ENCODE data around the gene PALD1.
"Not testable (repeated sequence)": the region's sequence is repeated elsewhere in the genome, so short reads cannot be mapped to it uniquely, and the experiment has no call there.

Gene PALD1

GRCh38 chr10:70607936-70608335, 129.4 kb downstream of the PALD1 start:
- DNase-seq (ENCODE audit: low read depth), result no peak

DNA sequence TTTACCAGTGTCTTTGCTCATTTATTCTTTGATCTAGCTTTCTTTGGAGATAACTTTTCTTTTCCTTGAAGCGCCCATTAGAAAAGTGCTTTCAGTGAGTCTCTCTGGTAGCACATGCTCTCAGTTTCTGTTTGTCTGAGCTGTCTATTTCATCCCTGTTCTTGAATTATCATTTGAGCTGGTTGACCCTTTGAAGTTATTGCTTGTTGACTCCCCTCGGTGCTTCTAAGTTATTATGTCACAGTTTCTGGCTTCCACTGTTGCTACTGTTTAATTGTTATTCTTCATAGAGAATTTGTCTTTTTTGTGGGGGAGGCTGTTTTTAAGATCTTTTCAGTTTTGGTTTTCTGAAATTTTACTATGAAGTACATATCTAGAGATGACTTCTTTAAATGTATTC, 135.4 kb downstream of the PALD1 start:
- no peak for DNase-seq (ENCODE audit: low read depth)

GRCh38 chr10:70614364-70614763, 135.8 kb downstream of the PALD1 start:
- not testable (repeated sequence) for DNase-seq (ENCODE audit: low read depth)

- DNase-seq (ENCODE audit: low read depth), result no peak
These were observed 136.6 kb downstream of the PALD1 start for GRCh38 chr10:70615211-70615610.

GRCh38 chr10:70615784-70616522, 137.4 kb downstream of the PALD1 start:
- DNase-seq (ENCODE audit: low read depth), result no peak

GRCh38 chr10:70616761-70617160, 138.2 kb downstream of the PALD1 start:
- no peak for DNase-seq (ENCODE audit: low read depth)

Measured in activated T-cell treated with anti-CD3 and anti-CD28 coated beads for 1 hour (primary cell).